CD4-positive, alpha-beta T cell (primary cell): ENCODE measurements around the gene CDC42BPA. TPM values are rescaled to one million over a fixed set of nuclear protein-coding genes. Genes with fewer than 3 reads are reported as not detected.

ENCODE experiments used
- ATAC-seq: fragments of 200-7000 bp; cut with Tn5 transposase; one replicate; pipeline ENCODE4 v1.10.0; 2022; ENCODE audit warnings: mild to moderate bottlenecking; ENCODE audit not compliant: poor library complexity
- CTCF ChIA-PET: fragments of 350-600 bp; sonication (Branson Sonifier 250); formaldehyde crosslinking; loops from one replicate; lab custom pipeline; 2021; ENCODE audit warnings: antibody characterized with exemption, inconsistent platforms; lab: Charles Lee
- POLR2A ChIA-PET: fragments of 350-600 bp; sonication (Branson Sonifier 250); formaldehyde crosslinking; loops from one replicate; lab custom pipeline; 2021; ENCODE audit warnings: antibody characterized with exemption, inconsistent platforms; lab: Charles Lee
- DNase-seq, 14 experiments: peaks; one replicate each; pipeline ENCODE4 v3.0.0-alpha.2; 2013 to 2020; ENCODE audit warnings: mixed read lengths in 2 of 14
- H3K27ac ChIP-seq, 2 donors: one replicate each; pipeline versions ENCODE4 v1.5.1 to v1.7.0; 2013; ENCODE audit warnings: low read length in 2 of 2, low read depth in 1 of 2, mild to moderate bottlenecking in 1 of 2
- H3K27me3 ChIP-seq, 2 experiments: 1 replicate in 1 of 2; 2 replicates in 1 of 2; pipeline versions ENCODE4 v1.6.1 to v1.7.0; 2013; ENCODE audit warnings: low read length in 2 of 2, control low read depth in 1 of 2, mild to moderate bottlenecking in 1 of 2, moderate library complexity in 1 of 2; ENCODE audit not compliant: insufficient read depth in 2 of 2, control insufficient read depth in 1 of 2
- H3K36me3 ChIP-seq: one replicate; pipeline ENCODE4 v1.6.1; 2013; ENCODE audit warnings: low read length, control low read depth; ENCODE audit not compliant: insufficient read depth
- H3K4me1 ChIP-seq: one replicate; pipeline ENCODE4 v1.6.1; 2013; ENCODE audit warnings: low read length, control low read depth; ENCODE audit not compliant: insufficient read depth
- H3K4me3 ChIP-seq: one replicate; pipeline ENCODE4 v1.5.1; 2013; ENCODE audit warnings: mild to moderate bottlenecking, low read length, moderate library complexity
- H3K9me3 ChIP-seq, 2 experiments: 1 replicate in 1 of 2; 2 replicates in 1 of 2; pipeline versions ENCODE4 v1.6.1 to v1.7.0; 2013; ENCODE audit warnings: low read length in 2 of 2, mild to moderate bottlenecking in 2 of 2, control low read depth in 1 of 2, moderate library complexity in 1 of 2; ENCODE audit not compliant: control insufficient read depth in 1 of 2, insufficient read depth in 1 of 2
- H3K27ac Mint-ChIP-seq: one replicate; pipeline ENCODE4 v1.8.0; 2020; ENCODE audit warnings: mixed read lengths
- H3K27me3 Mint-ChIP-seq: one replicate; pipeline ENCODE4 v1.8.0; 2021; ENCODE audit warnings: mixed read lengths
- H3K36me3 Mint-ChIP-seq: one replicate; pipeline ENCODE4 v1.8.0; 2021; ENCODE audit warnings: low read depth, mixed read lengths
- H3K4me1 Mint-ChIP-seq: one replicate; pipeline ENCODE4 v1.8.0; 2021; ENCODE audit warnings: low read depth, mixed read lengths
- H3K4me3 Mint-ChIP-seq: one replicate; pipeline ENCODE4 v1.8.0; 2020; ENCODE audit warnings: mild to moderate bottlenecking, mixed read lengths
- H3K9me3 Mint-ChIP-seq: one replicate; pipeline ENCODE4 v1.8.0; 2020; ENCODE audit warnings: mixed read lengths
- intact Hi-C, 2 experiments: fragments of 100-400 bp; cut with DNase I in 1 of 2; cut with micrococcal nuclease in 1 of 2; formaldehyde crosslinking; loops; one replicate each; pipeline versions ENCODE4 v1.15.1 to v1.9.0; 2023 to 2025; cut with DNase I, micrococcal nuclease
- total RNA-seq, 174 experiments: library from RNA in 2 of 174; stranded (reverse) in 2 of 174; gene quantifications; one replicate each; pipeline ENCODE4 v1.2.3 and lab custom pipeline; 2021 to 2026
- TF ChIP-seq, protein P1 (sequence below): fragments of 200-600 bp; IDR thresholded peaks from one replicate; pipeline ENCODE4 v1.8.0; 2022; ENCODE audit warnings: antibody characterized with exemption, mild to moderate bottlenecking

The CDC42BPA gene
- total RNA-seq, 2 experiments from 2014 or later, result 2.2 to 3.0 TPM

DNA sequence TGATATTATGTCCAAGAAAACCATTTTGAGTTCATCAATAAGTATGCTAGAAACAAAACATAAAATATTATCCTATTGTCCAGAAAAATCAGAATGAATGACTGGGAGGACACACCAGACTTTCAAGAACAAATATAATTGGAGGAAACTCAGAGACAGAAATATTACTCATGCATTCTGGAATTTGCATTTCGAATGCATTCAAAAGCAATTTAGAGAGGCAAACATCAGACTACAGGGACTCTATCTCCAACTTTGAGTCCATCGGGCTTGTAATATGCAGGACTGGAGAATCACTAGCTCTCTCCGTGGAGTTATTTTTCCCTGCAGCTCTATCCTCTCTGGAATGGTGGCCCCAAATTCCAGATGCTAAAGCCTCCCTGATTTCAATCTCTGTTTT is 161.8 kb downstream of the CDC42BPA start:
- no peak overlapping the region for H3K4me3 Mint-ChIP-seq
- H3K4me3 ChIP-seq, result no peak overlapping the region
- H3K9me3 Mint-ChIP-seq, result no peaks in the 10 kb centered on the region
- H3K27me3 ChIP-seq, result no peaks in the 10 kb centered on the region
- no peak overlapping the region for H3K27ac ChIP-seq
- no peaks in the 10 kb centered on the region for H3K4me1 Mint-ChIP-seq
- TF ChIP-seq, protein P1, sequence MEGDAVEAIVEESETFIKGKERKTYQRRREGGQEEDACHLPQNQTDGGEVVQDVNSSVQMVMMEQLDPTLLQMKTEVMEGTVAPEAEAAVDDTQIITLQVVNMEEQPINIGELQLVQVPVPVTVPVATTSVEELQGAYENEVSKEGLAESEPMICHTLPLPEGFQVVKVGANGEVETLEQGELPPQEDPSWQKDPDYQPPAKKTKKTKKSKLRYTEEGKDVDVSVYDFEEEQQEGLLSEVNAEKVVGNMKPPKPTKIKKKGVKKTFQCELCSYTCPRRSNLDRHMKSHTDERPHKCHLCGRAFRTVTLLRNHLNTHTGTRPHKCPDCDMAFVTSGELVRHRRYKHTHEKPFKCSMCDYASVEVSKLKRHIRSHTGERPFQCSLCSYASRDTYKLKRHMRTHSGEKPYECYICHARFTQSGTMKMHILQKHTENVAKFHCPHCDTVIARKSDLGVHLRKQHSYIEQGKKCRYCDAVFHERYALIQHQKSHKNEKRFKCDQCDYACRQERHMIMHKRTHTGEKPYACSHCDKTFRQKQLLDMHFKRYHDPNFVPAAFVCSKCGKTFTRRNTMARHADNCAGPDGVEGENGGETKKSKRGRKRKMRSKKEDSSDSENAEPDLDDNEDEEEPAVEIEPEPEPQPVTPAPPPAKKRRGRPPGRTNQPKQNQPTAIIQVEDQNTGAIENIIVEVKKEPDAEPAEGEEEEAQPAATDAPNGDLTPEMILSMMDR, result no peak
- ATAC-seq (no peak), DNase-seq (no peak)
- CTCF ChIA-PET, result no interaction called here
- intact Hi-C loops, result no loop called here
- H3K4me1 ChIP-seq, result no peaks in the 10 kb centered on the region
- POLR2A ChIA-PET, result no interaction called here
- no peaks in the 10 kb centered on the region for H3K9me3 ChIP-seq
- no peak overlapping the region for H3K27ac Mint-ChIP-seq
- no peaks in the 10 kb centered on the region for H3K27me3 Mint-ChIP-seq
- no peaks in the 10 kb centered on the region for H3K36me3 Mint-ChIP-seq
- no peaks in the 10 kb centered on the region for H3K36me3 ChIP-seq

DNA sequence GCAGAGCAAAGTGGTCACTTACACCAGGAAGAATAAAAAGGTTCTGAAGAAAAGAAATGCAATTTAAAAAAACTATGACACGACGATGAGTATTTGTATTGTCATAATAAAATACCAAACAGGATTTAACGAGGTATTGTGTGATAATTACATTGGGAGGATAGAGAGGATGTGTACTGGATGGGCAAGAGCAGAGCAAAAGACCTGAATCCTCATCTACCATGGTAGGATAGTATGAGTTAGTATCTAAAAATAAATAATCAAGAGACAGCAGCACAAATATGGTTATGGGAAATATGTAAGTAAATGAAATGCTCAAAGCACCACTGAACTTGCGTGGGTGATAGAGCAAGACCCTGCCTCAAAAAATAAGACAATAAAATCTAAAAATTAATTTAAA is 162.6 kb downstream of the CDC42BPA start:
- TF ChIP-seq, protein P1, result no peak
- Mint-ChIP-seq H3K9me3 (no peaks in the 10 kb centered on the region), H3K27me3 (no peaks in the 10 kb centered on the region), H3K36me3 (no peaks in the 10 kb centered on the region), H3K4me3 (no peak overlapping the region), H3K27ac (no peak overlapping the region), H3K4me1 (no peaks in the 10 kb centered on the region)
- Histone ChIP-seq H3K36me3 (no peaks in the 10 kb centered on the region), H3K27ac (no peak overlapping the region), H3K27me3 (no peaks in the 10 kb centered on the region), H3K4me1 (no peaks in the 10 kb centered on the region), H3K9me3 (no peaks in the 10 kb centered on the region), H3K4me3 (no peak overlapping the region)
- intact Hi-C loops, result no loop called here
- POLR2A ChIA-PET, result no interaction called here
- CTCF ChIA-PET, result no interaction called here
- no peak for ATAC-seq
- no peak for DNase-seq

DNA sequence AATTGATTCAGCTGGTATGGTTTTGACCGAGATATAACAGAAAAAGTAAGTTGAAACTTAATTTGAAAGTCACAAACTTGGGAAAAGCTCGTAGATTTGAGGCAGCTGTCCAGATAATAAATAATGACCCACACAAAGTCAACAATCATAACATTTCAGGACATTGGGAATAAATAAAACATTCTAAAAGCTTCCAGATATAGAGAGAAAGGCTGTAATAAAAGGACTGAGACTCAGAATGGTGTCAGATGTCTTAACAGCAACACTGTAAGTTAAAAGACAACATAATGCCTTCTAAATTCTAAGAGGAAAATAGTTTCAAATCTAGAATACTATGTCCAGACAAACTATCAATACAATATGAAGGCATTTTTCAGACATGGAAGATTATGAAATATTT is 163.3 kb downstream of the CDC42BPA start:
- H3K4me1 ChIP-seq, result no peaks in the 10 kb centered on the region
- no peaks in the 10 kb centered on the region for H3K27me3 ChIP-seq
- no peaks in the 10 kb centered on the region for H3K9me3 ChIP-seq
- Mint-ChIP-seq H3K27me3 (no peaks in the 10 kb centered on the region), H3K9me3 (no peaks in the 10 kb centered on the region), H3K36me3 (no peaks in the 10 kb centered on the region), H3K4me3 (no peak overlapping the region), H3K4me1 (no peaks in the 10 kb centered on the region), H3K27ac (no peak overlapping the region)
- H3K4me3 ChIP-seq, result no peak overlapping the region
- H3K36me3 ChIP-seq, result no peaks in the 10 kb centered on the region
- ChIA-PET POLR2A (no interaction called here), CTCF (no interaction called here)
- no peak for DNase-seq
- TF ChIP-seq, protein P1, result no peak
- no peak for ATAC-seq
- H3K27ac ChIP-seq, result no peak overlapping the region
- intact Hi-C loops, result no loop called here
